Suprapubic skin (tissue), 4 donors: ENCODE data around the gene NFIB. TPM values are rescaled to one million over a fixed set of nuclear protein-coding genes. Genes with fewer than 3 reads are reported as not detected.

Experiments used
- DNase-seq, 2 donors: peaks; one replicate each; pipeline ENCODE4 v3.0.0-alpha.2; 2019; ENCODE audit warnings: low spot score in 2 of 2
- H3K27ac ChIP-seq: fragments of 200-600 bp; sonication (generic); one replicate; pipeline ENCODE4 v1.5.1; 2019
- H3K27me3 ChIP-seq: fragments of 200-600 bp; sonication (generic); one replicate; pipeline ENCODE4 v1.5.1; 2019
- H3K36me3 ChIP-seq: fragments of 200-600 bp; sonication (generic); one replicate; pipeline ENCODE4 v1.5.1; 2019
- H3K4me1 ChIP-seq: fragments of 200-600 bp; sonication (generic); one replicate; pipeline ENCODE4 v1.5.1; 2019
- H3K4me3 ChIP-seq: fragments of 200-600 bp; sonication (generic); one replicate; pipeline ENCODE4 v1.5.1; 2019; ENCODE audit warnings: mild to moderate bottlenecking
- H3K9me3 ChIP-seq: fragments of 200-600 bp; sonication (generic); one replicate; pipeline ENCODE4 v1.5.1; 2019
- EP300 ChIP-seq: sonication (generic); formaldehyde crosslinking; IDR thresholded peaks from one replicate; pipeline ENCODE4 v1.6.1; 2017; ENCODE audit warnings: antibody characterized with exemption
- POLR2A ChIP-seq, 2 donors: fragments of 450-650 bp; IDR thresholded peaks; one replicate each; pipeline ENCODE4 v1.6.1; 2017; ENCODE audit warnings: antibody characterized with exemption in 2 of 2, mild to moderate bottlenecking in 2 of 2, moderate library complexity in 2 of 2
- POLR2AphosphoS5 ChIP-seq, 3 donors: sonication (generic); formaldehyde crosslinking; IDR thresholded peaks; one replicate each; pipeline ENCODE4 v1.6.1; 2017; ENCODE audit warnings: antibody characterized with exemption in 3 of 3
- WGBS: methylation state at CpG from one replicate; pipeline ENCODE4 v1.1.5; 2018; 5-methylcytosine and 5-hydroxymethylcytosine counted together
- total RNA-seq, 4 donors: library from RNA; depleted of rRNA; stranded (reverse); fragments of >200 nt; gene quantifications; one replicate each; pipeline ENCODE4 v1.1.0, GENCODE V29; 2016
- TF ChIP-seq, protein P1 (sequence below), 2 donors: fragments of 200-600 bp in 1 of 2; fragments of 450-650 bp in 1 of 2; sonication (generic) in 1 of 2; IDR thresholded peaks; one replicate each; pipeline ENCODE4 v1.5.1; 2016 to 2019; ENCODE audit warnings: antibody characterized with exemption in 2 of 2, mild to moderate bottlenecking in 1 of 2, moderate library complexity in 1 of 2

NFIB gene
- total RNA-seq, 4 donors from 2014 or later = 90.4 to 204 (median 112) TPM

DNA sequence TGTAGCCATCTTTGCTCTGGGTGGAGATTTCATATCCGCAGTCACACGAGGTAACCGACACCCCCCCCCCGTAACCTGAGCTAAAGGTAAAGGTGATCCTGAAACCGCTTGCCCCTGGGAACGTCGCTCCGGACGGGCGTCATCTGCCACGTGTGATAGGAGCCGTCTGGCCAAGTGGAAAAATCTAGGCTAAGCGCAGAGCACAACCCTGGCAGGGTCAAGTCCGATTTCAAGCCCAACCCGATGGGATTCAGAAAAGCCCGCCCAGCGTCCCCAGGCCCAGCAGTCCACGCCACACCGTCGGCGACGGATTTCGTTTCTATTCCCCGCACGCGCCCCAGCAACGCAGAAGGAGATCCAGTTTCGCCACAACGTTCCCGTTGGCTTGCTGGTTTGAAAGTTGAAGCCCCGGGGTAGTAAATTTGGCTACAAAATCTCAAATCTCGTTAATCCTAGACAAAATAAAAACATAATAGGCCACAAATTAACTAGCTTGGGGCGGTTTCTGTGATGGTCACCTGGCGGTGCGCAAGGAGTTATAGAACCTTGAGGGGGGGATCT is 32.4 kb upstream of the NFIB start:
- TF ChIP-seq EP300 (no peak), POLR2AphosphoS5 (IDR thresholded peaks at IDR 0.05) (no peak), POLR2A (IDR thresholded peaks at IDR 0.05) (no peak)
- TF ChIP-seq, protein P1, sequence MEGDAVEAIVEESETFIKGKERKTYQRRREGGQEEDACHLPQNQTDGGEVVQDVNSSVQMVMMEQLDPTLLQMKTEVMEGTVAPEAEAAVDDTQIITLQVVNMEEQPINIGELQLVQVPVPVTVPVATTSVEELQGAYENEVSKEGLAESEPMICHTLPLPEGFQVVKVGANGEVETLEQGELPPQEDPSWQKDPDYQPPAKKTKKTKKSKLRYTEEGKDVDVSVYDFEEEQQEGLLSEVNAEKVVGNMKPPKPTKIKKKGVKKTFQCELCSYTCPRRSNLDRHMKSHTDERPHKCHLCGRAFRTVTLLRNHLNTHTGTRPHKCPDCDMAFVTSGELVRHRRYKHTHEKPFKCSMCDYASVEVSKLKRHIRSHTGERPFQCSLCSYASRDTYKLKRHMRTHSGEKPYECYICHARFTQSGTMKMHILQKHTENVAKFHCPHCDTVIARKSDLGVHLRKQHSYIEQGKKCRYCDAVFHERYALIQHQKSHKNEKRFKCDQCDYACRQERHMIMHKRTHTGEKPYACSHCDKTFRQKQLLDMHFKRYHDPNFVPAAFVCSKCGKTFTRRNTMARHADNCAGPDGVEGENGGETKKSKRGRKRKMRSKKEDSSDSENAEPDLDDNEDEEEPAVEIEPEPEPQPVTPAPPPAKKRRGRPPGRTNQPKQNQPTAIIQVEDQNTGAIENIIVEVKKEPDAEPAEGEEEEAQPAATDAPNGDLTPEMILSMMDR (IDR thresholded peaks at IDR 0.05) = no peak
- peak overlapping the region; percentile 61 for H3K4me3 ChIP-seq
- peaks cover 74% of the 10 kb centered on the region for H3K4me1 ChIP-seq
- 49% methylated on average over 34 of the region's 35 CpGs for WGBS
- no peak for DNase-seq
- H3K27me3 ChIP-seq = peaks cover 17% of the 10 kb centered on the region
- peak overlapping the region; percentile 88 for H3K27ac ChIP-seq
- H3K36me3 ChIP-seq = no peaks in the 10 kb centered on the region
- no peaks in the 10 kb centered on the region for H3K9me3 ChIP-seq

DNA sequence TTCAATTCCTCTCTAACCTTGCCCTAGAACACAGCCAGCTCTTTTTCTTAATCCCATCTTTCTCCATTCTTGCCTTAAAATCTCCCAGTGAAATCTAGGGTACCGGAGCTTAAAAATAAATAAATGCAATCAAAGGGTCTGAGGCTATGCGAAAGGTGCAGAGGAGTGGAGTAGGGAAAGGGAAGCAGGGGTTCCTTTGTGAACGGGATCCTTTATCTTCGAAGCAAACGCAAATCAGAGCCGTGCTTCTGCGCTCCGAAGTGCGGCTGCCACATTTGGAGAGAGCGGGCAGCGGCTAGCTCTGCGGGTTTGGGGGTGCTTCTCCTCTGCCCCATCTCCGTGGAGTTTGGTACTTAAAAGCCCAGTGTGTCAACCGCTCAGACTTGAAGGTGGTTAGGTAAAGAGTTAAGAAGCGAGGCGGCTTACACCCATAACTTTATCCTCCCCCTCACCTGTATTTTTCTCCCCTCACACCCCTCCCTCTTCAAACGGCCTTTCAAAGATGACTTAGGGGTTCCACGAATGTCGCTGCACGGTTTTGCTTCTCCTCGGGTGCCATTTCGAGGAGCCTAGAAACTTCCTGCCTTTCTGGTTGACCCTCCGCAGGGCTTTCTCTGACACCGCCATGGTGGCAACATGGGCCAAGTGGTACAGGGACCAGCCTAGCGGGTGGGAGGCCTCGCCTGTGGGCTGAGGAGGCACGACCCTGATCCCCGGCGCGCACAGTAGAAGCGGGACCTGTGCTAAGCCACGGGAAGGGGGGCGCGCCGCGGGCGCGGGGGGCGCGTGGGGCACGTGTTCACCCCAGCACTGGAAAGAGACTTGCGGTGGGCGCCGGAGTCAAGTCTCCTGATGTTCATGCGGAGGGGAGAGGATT is 31.7 kb upstream of the NFIB start:
- TF ChIP-seq, protein P1 (IDR thresholded peaks at IDR 0.05) = no peak
- TF ChIP-seq POLR2A (IDR thresholded peaks at IDR 0.05) = no peak
- TF ChIP-seq EP300 = no peak
- TF ChIP-seq POLR2AphosphoS5 (IDR thresholded peaks at IDR 0.05) = no peak
- Histone ChIP-seq H3K4me1 (peaks cover 74% of the 10 kb centered on the region), H3K27me3 (peaks cover 17% of the 10 kb centered on the region), H3K36me3 (no peaks in the 10 kb centered on the region), H3K4me3 (peak overlapping the region; percentile 61), H3K9me3 (no peaks in the 10 kb centered on the region), H3K27ac (peak overlapping the region; percentile 88)
- DNase-seq = no peak
- WGBS = 67% methylated on average over 30 of the region's 45 CpGs

DNA sequence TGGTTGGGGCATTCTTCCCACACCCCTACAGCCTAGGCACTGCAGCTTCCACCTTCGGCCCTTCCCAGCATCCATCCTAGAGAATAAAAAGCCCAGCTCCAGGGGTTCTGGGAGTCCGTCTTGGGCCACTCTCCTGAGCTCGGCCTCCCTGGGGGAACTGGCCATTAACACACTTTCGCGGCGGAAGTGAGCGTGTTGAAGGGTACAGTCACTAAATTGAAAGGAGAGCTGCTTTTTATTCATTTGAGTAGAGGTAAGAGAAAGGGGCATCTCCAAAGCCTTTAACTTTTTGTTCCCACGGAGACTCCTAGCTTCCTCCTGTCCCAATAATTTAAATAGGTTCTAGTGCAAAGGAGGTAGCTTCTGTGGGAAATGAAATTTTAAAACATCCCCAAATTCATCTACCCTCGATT is 31.0 kb upstream of the NFIB start:
- Histone ChIP-seq H3K36me3 (no peaks in the 10 kb centered on the region), H3K9me3 (no peaks in the 10 kb centered on the region), H3K4me3 (peak overlapping the region; percentile 61), H3K4me1 (peaks cover 74% of the 10 kb centered on the region), H3K27me3 (peaks cover 17% of the 10 kb centered on the region), H3K27ac (peak overlapping the region; percentile 88)
- 72% methylated on average over 9 of the region's 9 CpGs for WGBS
- TF ChIP-seq POLR2AphosphoS5 (IDR thresholded peaks at IDR 0.05) (no peak), EP300 (no peak), POLR2A (IDR thresholded peaks at IDR 0.05) (no peak)
- TF ChIP-seq, protein P1 (IDR thresholded peaks at IDR 0.05) = no peak
- DNase-seq = no peak

DNA sequence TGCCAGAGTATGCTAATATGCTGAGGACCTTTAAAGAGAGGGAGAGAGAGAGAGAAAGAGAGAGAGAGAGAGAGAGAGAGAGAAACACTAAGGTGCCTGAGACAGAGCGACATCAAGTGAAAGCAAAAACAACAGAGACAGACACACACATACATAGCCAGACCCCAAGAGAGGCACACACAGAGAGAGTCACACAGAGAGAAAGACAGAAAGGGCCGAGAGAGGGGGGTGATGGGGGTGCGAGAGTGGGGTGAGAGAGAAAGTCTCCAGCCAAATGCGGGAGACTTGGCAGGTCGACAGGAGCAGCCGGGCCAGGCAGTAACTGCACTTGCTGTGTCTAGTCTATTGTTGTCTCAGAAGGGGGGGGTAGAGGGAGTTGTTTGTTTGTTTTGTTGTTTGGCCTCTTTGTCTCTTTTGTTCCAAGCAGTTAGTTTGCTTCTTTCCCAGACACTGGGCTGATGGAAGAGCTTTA is 30.1 kb upstream of the NFIB start:
- peak overlapping the region; percentile 61 for H3K4me3 ChIP-seq
- H3K4me1 ChIP-seq = peaks cover 66% of the 10 kb centered on the region
- 18% methylated on average over 6 of the region's 6 CpGs for WGBS
- TF ChIP-seq POLR2AphosphoS5 (IDR thresholded peaks at IDR 0.05) (no peak), POLR2A (IDR thresholded peaks at IDR 0.05) (no peak), EP300 (no peak)
- TF ChIP-seq, protein P1 (IDR thresholded peaks at IDR 0.05) = no peak
- no peaks in the 10 kb centered on the region for H3K9me3 ChIP-seq
- no peak for DNase-seq
- H3K36me3 ChIP-seq = no peaks in the 10 kb centered on the region
- H3K27ac ChIP-seq = peak overlapping the region; percentile 88
- H3K27me3 ChIP-seq = peaks cover 17% of the 10 kb centered on the region
